ENCODE results near the gene OSBPL2.

- TF ChIP-seq CTCF (conservative IDR thresholded peaks at IDR 0.05; ENCODE audit: low read depth, low read length), result no peak
- TF ChIP-seq EZH2 (IDR thresholded peaks at IDR 0.05; ENCODE audit: borderline replicate concordance, low read depth, low read length, poor library complexity, severe bottlenecking), result no peak
Observed at GRCh38 chr20:62197311-62197710, 41.0 kb upstream of the OSBPL2 start.
